Measurements from ENCODE around the gene LENG1. TPM values are rescaled to one million over a fixed set of nuclear protein-coding genes. Genes with fewer than 3 reads are reported as not detected.

LENG1 gene
- total RNA-seq, 1 donor from 2014 or later = 8.3 TPM

DNA sequence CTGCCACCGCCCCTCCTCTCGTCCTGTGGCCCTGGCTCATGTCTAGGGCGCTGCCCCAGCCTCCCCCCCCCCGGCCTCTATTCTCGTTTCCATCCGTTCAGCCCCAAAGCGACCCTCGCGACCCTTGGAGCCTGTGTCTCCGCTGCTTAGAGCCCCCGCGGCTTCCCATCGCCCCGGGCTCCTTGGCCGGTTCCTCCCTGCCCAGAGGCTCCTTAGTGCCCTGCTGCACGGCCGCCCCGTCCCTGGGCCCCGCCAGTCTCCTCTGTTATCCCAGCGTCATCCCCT is 31.1 kb downstream of the LENG1 start:
- intact Hi-C loops (cut with DNase I) = no loop called here
- no peak for DNase-seq (ENCODE audit: low spot score)

GRCh38 chr19:54127688-54128440 is 31.7 kb downstream of the LENG1 start:
- no peak for DNase-seq (ENCODE audit: low spot score)
- intact Hi-C loops (cut with DNase I) = no loop called here

- DNase-seq (ENCODE audit: low spot score) = no peak
- intact Hi-C loops (cut with DNase I) = no loop called here
Observed at GRCh38 chr19:54125713-54126112, 33.8 kb downstream of the LENG1 start.

DNA sequence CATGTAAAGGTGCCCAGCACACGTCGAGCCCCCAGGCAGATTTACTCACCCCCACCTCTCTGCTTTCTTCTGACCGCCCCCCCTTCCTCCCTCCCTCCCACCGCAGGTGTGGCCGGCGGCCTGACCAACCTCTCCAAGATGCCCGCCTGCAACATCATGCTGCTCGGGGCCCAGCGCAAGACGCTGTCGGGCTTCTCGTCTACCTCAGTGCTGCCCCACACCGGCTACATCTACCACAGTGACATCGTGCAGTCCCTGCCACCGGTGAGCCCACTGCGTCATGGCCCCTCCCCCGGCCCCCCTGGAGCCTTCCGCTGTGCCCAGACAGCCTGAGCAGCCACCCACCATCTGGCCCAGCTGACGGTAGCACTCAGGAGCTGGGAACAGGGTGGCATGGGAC is 35.1 kb downstream of the LENG1 start:
- intact Hi-C loops (cut with DNase I) = no loop called here
- DNase-seq (ENCODE audit: low spot score) = no peak

GRCh38 chr19:54123682-54124081 is 35.8 kb downstream of the LENG1 start:
- intact Hi-C loops (cut with DNase I) = no loop called here
- DNase-seq (ENCODE audit: low spot score) = no peak

DNA sequence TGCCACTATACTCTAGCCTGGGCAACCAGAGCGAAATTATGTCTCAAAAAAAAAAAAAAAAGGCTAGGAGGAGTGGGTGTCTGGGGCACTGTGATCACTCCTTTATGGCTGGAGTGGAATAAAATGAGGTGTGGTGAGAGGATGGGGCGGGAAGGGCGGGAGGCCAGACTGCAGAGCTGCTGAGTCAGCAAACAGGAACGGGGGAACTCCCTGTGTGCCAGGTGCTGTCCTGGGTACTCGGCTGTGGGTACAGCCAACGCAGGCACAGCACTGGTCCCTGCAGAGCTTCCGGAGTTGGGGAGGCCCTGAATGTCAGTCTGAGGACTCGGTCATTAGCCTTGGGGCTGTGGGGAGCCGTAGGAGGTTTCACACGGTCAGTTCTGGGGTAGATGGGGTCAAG is 38.3 kb downstream of the LENG1 start:
- no peak for DNase-seq (ENCODE audit: low spot score)
- intact Hi-C loops (cut with DNase I) = no loop called here

GRCh38 chr19:54115109-54116063 is 44.1 kb downstream of the LENG1 start, which contains the start of the genes PRPF31 and TFPT:
TSS of gene PRPF31 (plus strand) at chr19:54115754. CDS start at chr19:54118279, 2,525 bp downstream.
TSS of gene TFPT (minus strand) at chr19:54115657. CDS start at chr19:54115269, 388 bp downstream.
- intact Hi-C loops (cut with DNase I) = loop anchor here (1.0 kb wide), 2 partner anchors 13 to 22 kb away; partner anchors contain the start of genes CNOT3 and NDUFA3
- DNase-seq (ENCODE audit: low spot score) = peak; percentile 97

- peak; percentile 80 for DNase-seq (ENCODE audit: low spot score)
- intact Hi-C loops (cut with DNase I) = loop anchor here (1.0 kb wide), 2 partner anchors 12 to 23 kb away; partner anchors contain the start of genes CNOT3 and NDUFA3
Observed at GRCh38 chr19:54114340-54115108, 45.0 kb downstream of the LENG1 start.

- intact Hi-C loops (cut with DNase I) = no loop called here
- DNase-seq (ENCODE audit: low spot score) = no peak
Observed at GRCh38 chr19:54109651-54110050, 49.9 kb downstream of the LENG1 start.

DNA sequence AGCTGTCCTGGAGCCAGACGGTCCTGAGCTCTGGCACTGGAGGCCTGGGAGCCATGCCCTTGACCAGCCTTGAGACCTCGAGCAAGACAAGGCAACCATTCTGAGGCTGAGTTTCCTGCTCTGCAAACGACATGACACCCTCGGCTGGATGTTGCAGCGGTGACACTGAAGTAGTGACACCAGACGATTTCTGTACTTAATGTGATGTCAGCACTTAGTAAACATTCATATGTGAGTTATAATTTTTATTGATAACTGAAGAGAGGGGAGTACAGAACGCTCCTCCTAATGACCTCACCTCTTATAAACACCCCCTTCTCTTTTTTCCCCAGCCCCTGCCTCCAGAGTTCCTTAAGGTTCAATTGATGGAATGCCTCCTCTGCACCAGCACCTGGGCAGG is 51.0 kb downstream of the LENG1 start:
- intact Hi-C loops (cut with DNase I) = no loop called here

DNA sequence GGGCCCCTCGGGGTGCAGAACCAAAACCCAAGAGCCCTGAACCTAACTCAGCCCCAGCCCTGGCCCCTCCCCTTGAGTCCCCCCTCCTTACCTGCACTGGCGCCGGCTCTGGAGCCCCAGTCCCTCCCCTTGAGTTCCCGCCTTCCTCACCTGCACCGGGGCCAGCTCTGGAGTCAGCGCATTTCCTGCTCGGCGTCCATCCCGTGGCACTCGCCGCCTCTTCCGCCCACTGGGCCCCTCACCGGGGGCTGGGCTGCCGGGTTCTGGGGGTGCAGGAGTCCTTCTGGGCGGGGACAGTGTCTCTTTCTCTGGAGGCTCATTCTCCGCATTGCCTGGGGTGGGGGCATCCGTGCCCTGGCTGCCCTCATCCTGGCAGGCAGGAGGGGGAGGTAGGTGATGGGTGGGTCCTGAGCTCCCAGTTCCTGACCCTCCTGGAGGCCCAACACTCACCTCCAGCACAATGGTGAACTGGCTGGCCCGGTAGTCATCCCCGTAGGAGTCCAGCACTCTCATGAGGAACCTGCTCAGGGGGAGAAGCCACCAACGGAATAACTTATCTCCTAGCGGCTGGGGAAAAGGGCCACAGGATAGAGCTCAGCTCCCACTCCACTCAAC is 51.5 kb downstream of the LENG1 start:
- DNase-seq (ENCODE audit: low spot score) = no peak
- intact Hi-C loops (cut with DNase I) = no loop called here

More for the DNA sequence above, 51.0 kb downstream of the LENG1 start:
- DNase-seq (ENCODE audit: low spot score) = no peak

- intact Hi-C loops (cut with DNase I) = no loop called here
- peak; percentile 53 for DNase-seq (ENCODE audit: low spot score)
Observed at GRCh38 chr19:54106716-54107115, 52.8 kb downstream of the LENG1 start.

DNA sequence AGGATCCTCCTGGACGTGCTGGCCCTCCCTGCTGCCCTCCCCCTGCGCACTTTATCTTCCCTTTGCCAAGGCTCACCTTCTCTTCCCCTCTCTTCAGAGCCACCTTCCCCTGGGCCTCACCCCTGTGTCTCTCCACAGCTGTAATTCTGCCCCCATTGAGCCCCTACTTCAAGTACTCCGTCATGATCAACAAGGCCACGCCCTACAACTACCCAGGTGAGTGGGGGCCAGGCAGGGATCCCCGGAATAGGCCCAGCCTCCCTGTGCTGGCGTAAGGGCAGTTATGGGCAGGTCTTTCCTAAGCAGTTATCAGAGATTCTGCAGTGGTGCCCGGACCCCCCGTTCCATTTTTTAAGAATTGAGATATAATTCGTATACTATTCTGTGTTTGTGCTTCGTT is 53.7 kb downstream of the LENG1 start:
- intact Hi-C loops (cut with DNase I) = no loop called here

More for the DNA sequence above, 53.7 kb downstream of the LENG1 start:
- no peak for DNase-seq (ENCODE audit: low spot score)

Other genes with a start within 250 kb of the LENG1 start
- gene CACNG8, start 196.8 kb downstream of the LENG1 start, total RNA-seq = 0.11 TPM
- gene CACNG6, start 168.1 kb downstream of the LENG1 start, total RNA-seq = not detected
- gene VSTM1, start 95.8 kb downstream of the LENG1 start, total RNA-seq = not detected
- gene TARM1, start 78.4 kb downstream of the LENG1 start, total RNA-seq = not detected
- gene OSCAR, start 58.9 kb downstream of the LENG1 start, total RNA-seq = 1.2 TPM
- gene NDUFA3, start 56.9 kb downstream of the LENG1 start, total RNA-seq = 283 TPM
- 15.2 TPM for gene TFPT, start 44.1 kb downstream of the LENG1 start, total RNA-seq
- gene PRPF31, start 44.0 kb downstream of the LENG1 start, total RNA-seq = 34.0 TPM
- gene CNOT3, start 22.0 kb downstream of the LENG1 start, total RNA-seq = 22.3 TPM
- 4.3 TPM for gene TMC4, start 13.4 kb upstream of the LENG1 start, total RNA-seq
- 24.3 TPM for gene MBOAT7, start 29.9 kb upstream of the LENG1 start, total RNA-seq
- gene TSEN34, start 31.6 kb upstream of the LENG1 start, total RNA-seq = 22.6 TPM
- 615 TPM for gene RPS9, start 41.1 kb upstream of the LENG1 start, total RNA-seq
- 2.7 TPM for gene LILRB3, start 63.3 kb upstream of the LENG1 start, total RNA-seq
- 2.7 TPM for gene LILRA6, start 83.1 kb upstream of the LENG1 start, total RNA-seq
- gene LILRB5, start 97.6 kb upstream of the LENG1 start, total RNA-seq = 4.4 TPM
- gene LILRB2, start 121.4 kb upstream of the LENG1 start, total RNA-seq = 2.8 TPM
- gene LILRA5, start 153.4 kb upstream of the LENG1 start, total RNA-seq = 2.1 TPM
- gene LILRA4, start 179.4 kb upstream of the LENG1 start, total RNA-seq = not detected
- 5.1 TPM for gene LAIR1, start 205.2 kb upstream of the LENG1 start, total RNA-seq

Data from cardiac septum (tissue), 1 donor.